DND-41 (cell line): Measurements from ENCODE around the gene TMCO4.

Source experiments
- ATAC-seq: fragments of 200-7000 bp; cut with Tn5 transposase; 3 replicates; pipeline ENCODE4 v1.9.1; 2021; ENCODE audit warnings: low read depth; ENCODE audit not compliant: insufficient read depth
- DNase-seq: peaks from one replicate; pipeline ENCODE4 v3.0.0-alpha.2; 2020
- H2AFZ ChIP-seq: 2 replicates; pipeline ENCODE4 v1.6.0; 2012; ENCODE audit warnings: low read depth, low read length
- H3K27ac ChIP-seq: 2 replicates; pipeline ENCODE4 v1.5.1; 2012; ENCODE audit warnings: low read length, inconsistent platforms
- H3K27me3 ChIP-seq: fragments of 200-600 bp; sonication (generic); 2 replicates; pipeline ENCODE4 v1.6.0; 2012; ENCODE audit warnings: low read length, mild to moderate bottlenecking, inconsistent platforms; ENCODE audit not compliant: insufficient read depth, poor library complexity
- H3K36me3 ChIP-seq: 2 replicates; pipeline ENCODE4 v1.5.1; 2012; ENCODE audit warnings: low read length, inconsistent platforms; ENCODE audit not compliant: insufficient read depth
- H3K4me1 ChIP-seq: 2 replicates; pipeline ENCODE4 v1.5.1; 2012; ENCODE audit warnings: mild to moderate bottlenecking, low read length; ENCODE audit not compliant: insufficient read depth
- H3K4me2 ChIP-seq: 2 replicates; pipeline ENCODE4 v1.6.0; 2012; ENCODE audit warnings: mild to moderate bottlenecking, moderate library complexity, low read length, inconsistent platforms; ENCODE audit not compliant: insufficient read depth
- H3K4me3 ChIP-seq, 2 experiments: fragments of 200-600 bp in 1 of 2; shearing (Covaris generic) in 1 of 2; 2 replicates each; pipeline ENCODE4 v1.5.1; 2012 to 2016; ENCODE audit warnings: inconsistent platforms in 2 of 2, low read length in 2 of 2, mild to moderate bottlenecking in 2 of 2, low read depth in 1 of 2, moderate library complexity in 1 of 2
- H3K79me2 ChIP-seq: 2 replicates; pipeline ENCODE4 v1.6.0; 2012; ENCODE audit warnings: low read length, inconsistent platforms; ENCODE audit not compliant: insufficient read depth
- H3K9ac ChIP-seq: 2 replicates; pipeline ENCODE4 v1.6.0; 2012; ENCODE audit warnings: low read depth, mild to moderate bottlenecking, inconsistent platforms, low read length, moderate library complexity
- H3K9me3 ChIP-seq: 2 replicates; pipeline ENCODE4 v1.5.1; 2012; ENCODE audit warnings: low read length, moderate library complexity, mild to moderate bottlenecking, inconsistent platforms; ENCODE audit not compliant: insufficient read depth, severe bottlenecking
- H4K20me1 ChIP-seq: 2 replicates; pipeline ENCODE4 v1.6.0; 2012; ENCODE audit warnings: low read length; ENCODE audit not compliant: insufficient read depth
- EZH2 ChIP-seq: IDR thresholded peaks from 3 replicates; pipeline ENCODE4 v1.6.1; 2012; ENCODE audit warnings: borderline replicate concordance, low read depth, mild to moderate bottlenecking, moderate library complexity, low read length, inconsistent platforms; ENCODE audit not compliant: severe bottlenecking
- TF ChIP-seq, protein P1 (sequence below): IDR thresholded peaks from 2 replicates; pipeline ENCODE4 v1.5.1; 2012; ENCODE audit warnings: borderline replicate concordance, low read length, moderate library complexity, mild to moderate bottlenecking; ENCODE audit not compliant: poor library complexity, severe bottlenecking; ENCODE audit errors: extremely low read depth

The TMCO4 gene

DNA sequence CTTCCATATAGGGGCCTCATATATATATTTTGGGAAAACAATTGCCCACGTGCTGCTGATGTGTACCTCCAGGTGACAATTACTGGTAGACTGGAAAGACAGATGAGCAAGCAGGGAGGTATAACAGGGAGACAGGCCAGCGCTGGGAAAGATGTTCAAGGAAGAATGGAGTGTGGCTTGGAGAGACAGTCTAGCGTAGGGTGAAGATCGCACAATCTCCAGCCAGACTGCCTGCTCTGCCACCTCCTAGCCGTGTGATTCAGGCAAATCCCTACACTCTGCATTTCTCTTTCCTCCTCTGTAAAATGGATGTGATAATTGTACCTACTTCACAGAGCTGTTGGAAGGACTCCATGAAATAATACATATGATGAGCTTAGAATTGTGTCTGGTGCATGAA is 66.1 kb downstream of the TMCO4 start:
- no peak for DNase-seq
- TF ChIP-seq, protein P1, sequence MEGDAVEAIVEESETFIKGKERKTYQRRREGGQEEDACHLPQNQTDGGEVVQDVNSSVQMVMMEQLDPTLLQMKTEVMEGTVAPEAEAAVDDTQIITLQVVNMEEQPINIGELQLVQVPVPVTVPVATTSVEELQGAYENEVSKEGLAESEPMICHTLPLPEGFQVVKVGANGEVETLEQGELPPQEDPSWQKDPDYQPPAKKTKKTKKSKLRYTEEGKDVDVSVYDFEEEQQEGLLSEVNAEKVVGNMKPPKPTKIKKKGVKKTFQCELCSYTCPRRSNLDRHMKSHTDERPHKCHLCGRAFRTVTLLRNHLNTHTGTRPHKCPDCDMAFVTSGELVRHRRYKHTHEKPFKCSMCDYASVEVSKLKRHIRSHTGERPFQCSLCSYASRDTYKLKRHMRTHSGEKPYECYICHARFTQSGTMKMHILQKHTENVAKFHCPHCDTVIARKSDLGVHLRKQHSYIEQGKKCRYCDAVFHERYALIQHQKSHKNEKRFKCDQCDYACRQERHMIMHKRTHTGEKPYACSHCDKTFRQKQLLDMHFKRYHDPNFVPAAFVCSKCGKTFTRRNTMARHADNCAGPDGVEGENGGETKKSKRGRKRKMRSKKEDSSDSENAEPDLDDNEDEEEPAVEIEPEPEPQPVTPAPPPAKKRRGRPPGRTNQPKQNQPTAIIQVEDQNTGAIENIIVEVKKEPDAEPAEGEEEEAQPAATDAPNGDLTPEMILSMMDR, result no peak
- TF ChIP-seq EZH2, result no peak
- Histone ChIP-seq H3K27me3 (peaks cover 3% of the 10 kb centered on the region), H3K36me3 (no peaks in the 10 kb centered on the region), H4K20me1 (no peaks in the 10 kb centered on the region), H3K4me1 (no peaks in the 10 kb centered on the region), H3K79me2 (no peaks in the 10 kb centered on the region), H3K9ac (no peak overlapping the region), H3K4me2 (no peak overlapping the region), H2AFZ (no peak overlapping the region), H3K27ac (no peak overlapping the region), H3K9me3 (peaks cover 3% of the 10 kb centered on the region), H3K4me3 (no peak overlapping the region)
- no peak for ATAC-seq

DNA sequence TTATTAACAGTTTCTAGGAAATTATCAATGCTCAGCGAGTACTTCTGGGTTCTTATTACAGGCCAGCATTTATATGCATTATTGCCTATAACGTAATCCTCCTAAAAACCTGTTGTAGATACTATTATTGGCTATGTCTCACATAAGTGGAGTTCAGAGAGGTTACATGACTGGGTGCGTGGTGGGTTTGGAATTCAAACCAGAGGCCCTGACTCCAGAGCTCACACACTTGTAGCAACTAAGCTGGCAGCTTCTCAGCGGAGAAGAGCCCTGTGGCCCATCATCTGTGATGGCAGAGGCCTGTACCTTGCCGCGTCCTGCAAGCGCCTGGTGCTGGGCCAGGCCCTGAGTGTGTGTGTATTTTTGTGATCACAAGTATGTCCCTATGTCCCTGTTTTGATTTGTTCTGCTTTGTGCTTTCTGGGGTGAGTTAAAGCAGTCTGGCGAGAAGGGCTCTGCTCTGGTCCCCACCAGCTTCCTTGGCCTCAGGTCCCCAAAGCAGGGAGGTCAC is 68.3 kb downstream of the TMCO4 start:
- Histone ChIP-seq H4K20me1 (no peaks in the 10 kb centered on the region), H3K4me1 (no peaks in the 10 kb centered on the region), H3K27me3 (no peaks in the 10 kb centered on the region), H3K9ac (no peak overlapping the region), H3K9me3 (peaks cover 3% of the 10 kb centered on the region), H3K27ac (no peak overlapping the region), H3K79me2 (no peaks in the 10 kb centered on the region), H3K4me3 (no peak overlapping the region), H2AFZ (no peak overlapping the region), H3K4me2 (no peak overlapping the region), H3K36me3 (no peaks in the 10 kb centered on the region)
- TF ChIP-seq, protein P1, result no peak
- no peak for TF ChIP-seq EZH2
- ATAC-seq (no peak), DNase-seq (no peak)

DNA sequence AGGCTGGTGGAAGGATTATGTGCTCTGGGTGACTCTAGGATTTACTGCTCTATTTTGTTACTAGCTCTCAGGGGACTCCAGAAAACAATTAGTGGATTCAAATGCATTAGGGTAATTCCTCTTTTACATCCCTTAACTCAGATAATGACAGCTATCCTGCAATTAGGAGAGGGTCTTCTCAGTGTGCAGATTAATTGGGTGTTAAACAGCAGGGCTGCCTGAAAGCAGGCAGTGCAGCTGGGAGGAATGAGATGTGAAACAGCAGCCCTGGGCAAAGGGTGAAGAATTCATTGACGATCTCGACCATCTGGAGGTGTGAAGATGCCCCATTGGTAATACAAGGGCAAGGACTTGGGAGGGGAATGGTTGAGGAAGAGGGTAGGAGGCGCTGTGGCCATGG is 68.9 kb downstream of the TMCO4 start:
- Histone ChIP-seq H3K4me2 (no peak overlapping the region), H3K79me2 (no peaks in the 10 kb centered on the region), H3K27me3 (no peaks in the 10 kb centered on the region), H3K36me3 (no peaks in the 10 kb centered on the region), H3K4me3 (no peak overlapping the region), H3K9me3 (peaks cover 3% of the 10 kb centered on the region), H2AFZ (no peak overlapping the region), H3K27ac (no peak overlapping the region), H3K4me1 (no peaks in the 10 kb centered on the region), H4K20me1 (no peaks in the 10 kb centered on the region), H3K9ac (no peak overlapping the region)
- ATAC-seq, result no peak
- no peak for TF ChIP-seq EZH2
- TF ChIP-seq, protein P1, result no peak
- no peak for DNase-seq

DNA sequence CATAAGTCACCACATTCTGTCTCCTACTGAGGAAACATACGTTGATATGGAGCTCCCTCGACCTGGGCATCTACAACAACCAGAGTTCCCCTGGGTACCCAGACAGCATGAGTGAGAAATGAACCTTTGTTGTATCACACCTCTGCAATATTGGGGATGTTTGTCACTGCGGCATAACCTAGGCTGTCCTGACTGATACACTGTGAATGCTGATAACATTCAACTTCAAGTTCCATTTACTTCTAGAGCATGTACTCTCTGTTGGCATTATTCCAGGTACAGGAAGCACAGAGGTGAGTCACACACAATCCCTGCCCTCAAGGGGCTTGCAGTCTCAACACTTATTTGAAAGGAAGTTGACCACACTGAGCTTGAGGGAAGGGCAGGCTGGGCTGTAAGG is 69.5 kb downstream of the TMCO4 start:
- H3K27ac ChIP-seq, result no peak overlapping the region
- no peak overlapping the region for H2AFZ ChIP-seq
- ATAC-seq (no peak), DNase-seq (no peak)
- H3K79me2 ChIP-seq, result no peaks in the 10 kb centered on the region
- peaks cover 3% of the 10 kb centered on the region for H3K9me3 ChIP-seq
- H3K36me3 ChIP-seq, result no peaks in the 10 kb centered on the region
- H3K27me3 ChIP-seq, result no peaks in the 10 kb centered on the region
- TF ChIP-seq EZH2, result no peak
- TF ChIP-seq, protein P1, result no peak
- H4K20me1 ChIP-seq, result no peaks in the 10 kb centered on the region
- no peak overlapping the region for H3K9ac ChIP-seq
- H3K4me2 ChIP-seq, result no peak overlapping the region
- H3K4me3 ChIP-seq, result no peak overlapping the region
- H3K4me1 ChIP-seq, result no peaks in the 10 kb centered on the region
